ENCODE measurements around the gene EPHA1. TPM values are rescaled to one million over a fixed set of nuclear protein-coding genes. Genes with fewer than 3 reads are reported as not detected.
A peak's percentile ranks its signal among the peaks of the same experiment; 100 is the strongest.
"Not testable (repeated sequence)": the region's sequence is repeated elsewhere in the genome, so short reads cannot be mapped to it uniquely, and the experiment has no call there.

EPHA1 gene
- total RNA-seq, 2 experiments from 2014 or later: 1.1 to 1.2 TPM

DNA sequence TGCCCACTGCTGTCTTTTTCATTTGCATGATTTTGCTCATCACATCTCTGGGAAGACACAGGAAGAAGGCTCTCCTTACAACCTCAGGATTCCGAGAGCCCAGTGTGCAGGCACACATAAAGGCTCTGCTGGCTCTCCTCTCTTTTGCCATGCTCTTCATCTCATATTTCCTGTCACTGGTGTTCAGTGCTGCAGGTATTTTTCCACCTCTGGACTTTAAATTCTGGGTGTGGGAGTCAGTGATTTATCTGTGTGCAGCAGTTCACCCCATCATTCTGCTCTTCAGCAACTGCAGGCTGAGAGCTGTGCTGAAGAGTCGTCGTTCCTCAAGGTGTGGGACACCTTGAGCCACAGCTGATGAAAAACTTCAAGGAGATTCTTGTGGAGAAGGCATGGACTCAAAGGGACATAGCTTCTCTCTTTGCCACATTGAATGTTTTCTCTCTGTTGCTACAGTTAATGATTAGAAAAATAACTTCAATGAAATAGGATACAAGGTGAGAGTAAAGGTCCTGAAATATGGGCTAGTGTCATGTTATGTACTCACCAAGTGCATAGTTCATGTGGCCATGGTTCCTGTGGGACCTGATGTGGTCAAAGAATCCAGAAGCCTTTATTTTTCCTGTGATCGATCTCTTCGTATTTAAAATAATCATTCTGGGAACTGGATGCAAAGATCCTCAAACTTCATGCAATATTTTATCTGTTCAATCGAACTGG lies 35.6 kb upstream of the EPHA1 start:
- Mint-ChIP-seq H3K4me1 (no peaks in the 10 kb centered on the region), H3K9me3 (no peaks in the 10 kb centered on the region), H3K36me3 (ENCODE audit: low read depth) (no peaks in the 10 kb centered on the region), H3K4me3 (no peak overlapping the region), H3K27me3 (no peaks in the 10 kb centered on the region), H3K27ac (no peak overlapping the region)
- ChIA-PET POLR2A (no interaction called here), CTCF (interaction anchor here (0.7 kb wide), 1 partner anchor 23 kb away, joined by 3 read pairs; no protein-coding TSS in a partner anchor)
- no peak for DNase-seq

DNA sequence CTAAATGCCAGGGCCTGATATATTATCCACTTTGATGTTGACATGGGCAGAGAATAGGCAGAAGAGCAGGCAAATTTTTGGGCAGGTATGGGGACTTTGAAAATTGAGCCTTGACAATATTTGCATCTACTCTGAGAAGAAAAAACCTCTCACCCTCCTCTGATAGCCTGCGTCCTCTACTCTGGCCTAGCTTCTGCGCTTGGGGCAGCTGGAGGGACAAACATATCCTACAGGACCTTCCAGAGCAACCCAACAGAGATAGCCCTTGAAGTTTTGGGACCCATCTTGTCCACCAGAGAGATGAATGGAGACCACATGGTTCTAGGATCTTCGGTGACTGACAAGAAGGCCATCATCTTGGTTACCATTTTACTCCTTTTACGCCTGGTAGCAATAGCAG lies 34.5 kb upstream of the EPHA1 start, which contains the start of gene TAS2R60:
TAS2R60 (plus strand) TSS at position 301 of the 400 bp plus-strand sequence; CDS start at position 301, 0 bp downstream.
- Mint-ChIP-seq H3K27ac (no peak within 1 kb of the TSS), H3K4me3 (no peak within 1 kb of the TSS), H3K27me3 (no peaks in the 10 kb centered on the region)

DNA sequence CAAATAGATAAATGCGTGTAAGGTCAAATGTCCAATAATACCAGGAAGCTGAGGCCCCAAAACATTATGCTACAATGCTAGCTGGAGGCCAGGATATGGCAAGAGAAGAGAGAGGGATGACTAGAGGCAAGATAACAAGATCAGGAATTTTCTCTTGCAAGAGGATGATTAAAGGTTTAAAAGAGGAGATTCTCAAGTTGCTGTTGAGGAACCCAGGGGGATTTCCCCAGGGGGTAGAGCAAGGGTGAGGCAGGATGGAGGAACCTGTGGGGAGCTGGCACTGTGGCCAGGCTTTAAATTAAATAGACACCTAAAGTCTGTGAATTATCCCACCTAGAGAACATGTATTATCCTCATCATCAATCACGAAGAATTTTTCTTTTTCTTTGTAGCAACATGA lies 31.2 kb upstream of the EPHA1 start:
- Mint-ChIP-seq H3K4me1 (peaks cover 13% of the 10 kb centered on the region), H3K4me3 (no peak overlapping the region), H3K36me3 (ENCODE audit: low read depth) (no peaks in the 10 kb centered on the region), H3K27ac (no peak overlapping the region), H3K9me3 (no peaks in the 10 kb centered on the region), H3K27me3 (no peaks in the 10 kb centered on the region)
- no peak for DNase-seq
- ChIA-PET POLR2A (no interaction called here), CTCF (interaction anchor here (0.6 kb wide), 1 partner anchor 60 kb away, joined by 4 read pairs; no protein-coding TSS in a partner anchor)

More for the DNA sequence above, 34.5 kb upstream of the EPHA1 start, which contains the start of gene TAS2R60:
- Mint-ChIP-seq H3K4me1 (peaks cover 2% of the 10 kb centered on the region), H3K36me3 (ENCODE audit: low read depth) (no peaks in the 10 kb centered on the region), H3K9me3 (no peaks in the 10 kb centered on the region)
- CTCF ChIA-PET: interaction anchor here (0.7 kb wide), 1 partner anchor 24 kb away, joined by 3 read pairs; no protein-coding TSS in a partner anchor
- POLR2A ChIA-PET: no interaction called here
- DNase-seq: no peak

DNA sequence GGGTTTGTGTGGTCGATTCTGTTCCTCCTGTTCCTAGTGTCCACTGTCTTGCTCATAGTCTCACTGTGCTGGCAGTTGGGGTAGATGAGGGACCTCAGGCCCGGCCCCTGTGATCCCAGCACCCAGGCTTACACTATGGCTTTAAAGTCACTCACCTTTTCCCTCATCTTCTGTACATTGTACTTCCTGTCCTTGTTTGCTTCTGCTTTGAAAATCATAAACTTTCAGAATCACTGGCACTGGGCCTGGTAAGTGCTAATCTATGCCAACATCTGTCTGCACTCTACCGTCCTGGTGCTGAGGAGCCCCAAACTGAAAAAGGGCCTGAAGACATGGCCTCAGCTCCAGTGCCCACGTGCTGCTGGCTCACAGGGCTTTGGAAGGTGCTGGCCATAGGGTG lies 28.9 kb upstream of the EPHA1 start:
- no peak for DNase-seq
- no peak overlapping the region for H3K4me3 Mint-ChIP-seq
- CTCF ChIA-PET: no interaction called here
- no peaks in the 10 kb centered on the region for H3K27me3 Mint-ChIP-seq
- no peaks in the 10 kb centered on the region for H3K36me3 Mint-ChIP-seq (ENCODE audit: low read depth)
- peaks cover 13% of the 10 kb centered on the region for H3K4me1 Mint-ChIP-seq
- POLR2A ChIA-PET: no interaction called here
- H3K27ac Mint-ChIP-seq: peak overlapping the region; percentile 18
- H3K9me3 Mint-ChIP-seq: no peaks in the 10 kb centered on the region

DNA sequence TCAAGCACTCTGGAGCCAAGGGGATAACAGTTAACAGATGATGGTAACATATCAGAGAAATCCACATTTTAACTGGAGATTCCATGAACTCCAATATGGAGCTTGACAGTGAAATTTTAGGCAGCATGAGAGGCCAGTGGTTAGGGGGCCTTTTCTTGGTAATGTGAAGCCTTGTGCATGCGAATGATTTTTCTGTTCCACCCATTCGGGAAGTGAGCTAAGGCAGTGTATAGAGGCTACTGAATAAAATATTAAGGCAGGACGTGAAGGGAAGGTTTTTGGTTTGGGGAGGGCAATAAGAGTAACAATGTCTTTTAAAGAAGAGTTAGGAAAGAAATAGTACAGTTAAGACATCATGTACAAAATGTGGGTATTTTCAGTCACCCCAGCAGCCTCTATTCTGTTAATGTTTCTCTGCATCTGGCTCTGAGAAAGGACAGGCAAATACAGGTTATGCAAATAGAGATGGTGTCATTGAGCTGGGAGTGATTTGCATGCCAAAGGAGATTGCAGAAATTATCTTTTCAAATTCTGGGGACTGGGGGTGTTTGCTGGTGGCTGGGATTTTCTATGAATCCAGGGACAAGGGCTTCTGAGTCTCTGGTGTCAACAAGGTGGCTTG lies 27.8 kb upstream of the EPHA1 start:
- Mint-ChIP-seq H3K9me3 (no peaks in the 10 kb centered on the region), H3K4me1 (peaks cover 13% of the 10 kb centered on the region), H3K27ac (no peak overlapping the region), H3K36me3 (ENCODE audit: low read depth) (no peaks in the 10 kb centered on the region), H3K4me3 (no peak overlapping the region), H3K27me3 (peaks cover 3% of the 10 kb centered on the region)
- CTCF ChIA-PET: no interaction called here
- POLR2A ChIA-PET: no interaction called here
- no peak for DNase-seq

DNA sequence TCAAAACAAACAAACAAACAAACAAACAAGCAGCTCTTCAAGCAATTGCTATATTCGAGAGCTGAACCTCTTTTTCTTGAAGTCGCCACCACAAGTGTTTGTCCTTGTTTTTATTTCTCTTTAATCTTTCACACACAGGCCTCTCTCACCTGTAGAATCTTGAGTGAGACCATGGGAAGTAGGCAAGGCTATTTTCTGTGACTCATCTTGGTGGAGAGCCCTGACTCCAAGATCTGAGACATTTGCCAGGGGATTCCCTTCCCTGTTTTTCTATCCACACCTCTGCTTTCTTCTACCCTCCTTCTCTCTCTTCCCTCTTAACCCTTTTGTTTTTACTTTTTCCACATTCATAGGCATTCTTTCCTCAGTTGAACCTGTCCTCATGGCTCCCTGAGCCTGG lies 26.6 kb upstream of the EPHA1 start:
- Mint-ChIP-seq H3K27me3 (peaks cover 3% of the 10 kb centered on the region), H3K27ac (no peak overlapping the region), H3K4me3 (no peak overlapping the region), H3K36me3 (ENCODE audit: low read depth) (no peaks in the 10 kb centered on the region), H3K9me3 (no peaks in the 10 kb centered on the region), H3K4me1 (peaks cover 13% of the 10 kb centered on the region)
- no peak for DNase-seq
- CTCF ChIA-PET: no interaction called here
- POLR2A ChIA-PET: no interaction called here

DNA sequence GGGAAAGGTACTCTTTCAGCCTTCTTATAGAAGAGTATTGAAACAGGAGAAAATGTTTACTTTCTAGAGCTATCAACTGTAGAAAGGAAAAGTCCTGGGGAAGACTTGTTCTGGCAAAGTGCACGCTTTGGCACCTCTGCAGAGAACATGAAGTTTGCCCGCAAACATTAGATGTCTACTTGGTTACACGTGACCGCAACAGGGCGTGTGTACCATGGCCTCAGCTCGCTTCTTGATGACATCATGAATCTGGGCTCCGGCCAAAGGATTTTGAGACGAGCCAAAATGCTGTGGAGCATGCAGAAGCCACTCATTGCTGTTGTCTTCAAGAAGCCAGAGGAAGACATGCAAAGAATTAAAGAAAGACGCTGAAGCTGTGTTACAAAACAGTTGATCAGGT lies 26.0 kb upstream of the EPHA1 start:
- H3K27ac Mint-ChIP-seq: no peak overlapping the region
- H3K4me3 Mint-ChIP-seq: no peak overlapping the region
- peaks cover 13% of the 10 kb centered on the region for H3K4me1 Mint-ChIP-seq
- no peak for DNase-seq
- peaks cover 3% of the 10 kb centered on the region for H3K27me3 Mint-ChIP-seq
- CTCF ChIA-PET: no interaction called here
- no peaks in the 10 kb centered on the region for H3K9me3 Mint-ChIP-seq
- POLR2A ChIA-PET: no interaction called here
- H3K36me3 Mint-ChIP-seq (ENCODE audit: low read depth): no peaks in the 10 kb centered on the region

DNA sequence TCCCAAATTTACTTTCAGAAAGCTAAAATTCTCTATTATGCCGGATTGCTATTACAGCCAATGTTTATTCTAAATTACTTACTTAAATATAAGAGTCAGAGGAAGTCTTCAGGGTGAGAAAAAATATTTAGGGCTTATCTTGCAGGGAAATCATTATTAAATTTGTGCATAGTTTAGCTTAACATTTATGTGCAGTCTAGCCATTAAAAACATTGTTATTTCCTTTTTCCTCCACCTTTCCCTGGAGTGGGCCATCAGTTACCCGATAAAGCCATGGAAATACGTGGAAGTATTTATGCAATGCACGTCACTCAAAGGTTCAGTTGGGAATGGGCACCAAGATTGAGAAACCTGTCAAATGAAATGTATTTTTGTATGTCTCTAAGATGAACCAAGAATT lies 25.1 kb upstream of the EPHA1 start:
- no peak overlapping the region for H3K27ac Mint-ChIP-seq
- H3K4me3 Mint-ChIP-seq: no peak overlapping the region
- H3K36me3 Mint-ChIP-seq (ENCODE audit: low read depth): no peaks in the 10 kb centered on the region
- ChIA-PET CTCF (interaction anchor here (1.1 kb wide), 1 partner anchor 17 kb away, joined by 6 read pairs; no protein-coding TSS in a partner anchor), POLR2A (no interaction called here)
- H3K27me3 Mint-ChIP-seq: peaks cover 3% of the 10 kb centered on the region
- no peak for DNase-seq
- H3K9me3 Mint-ChIP-seq: no peaks in the 10 kb centered on the region
- H3K4me1 Mint-ChIP-seq: peaks cover 13% of the 10 kb centered on the region

DNA sequence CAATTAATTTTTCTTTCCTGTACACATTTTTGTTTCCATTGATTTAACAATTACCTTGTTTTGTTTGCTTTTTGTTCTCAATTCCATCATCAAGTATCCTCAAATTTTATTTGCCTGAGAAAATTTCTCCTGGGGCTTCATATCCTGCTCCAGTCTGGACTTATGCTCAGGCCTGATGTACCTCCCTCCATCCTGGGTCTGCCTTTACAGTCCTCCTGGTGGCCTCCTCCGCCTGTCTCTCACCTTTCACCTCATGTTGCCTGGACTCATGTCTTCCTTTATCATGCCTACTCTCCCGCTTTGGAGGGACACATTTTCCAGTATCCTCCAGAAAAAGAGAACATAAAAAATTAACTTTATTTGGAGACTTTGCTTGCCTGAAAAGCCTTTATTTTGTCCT lies 22.5 kb upstream of the EPHA1 start:
- Mint-ChIP-seq H3K27me3 (peaks cover 3% of the 10 kb centered on the region), H3K27ac (no peak overlapping the region), H3K36me3 (ENCODE audit: low read depth) (no peaks in the 10 kb centered on the region), H3K4me3 (no peak overlapping the region), H3K9me3 (no peaks in the 10 kb centered on the region), H3K4me1 (peaks cover 7% of the 10 kb centered on the region)
- ChIA-PET CTCF (interaction anchor here (2.1 kb wide), 1 partner anchor 191 kb away, joined by 4 read pairs; no protein-coding TSS in a partner anchor), POLR2A (no interaction called here)
- DNase-seq: no peak

DNA sequence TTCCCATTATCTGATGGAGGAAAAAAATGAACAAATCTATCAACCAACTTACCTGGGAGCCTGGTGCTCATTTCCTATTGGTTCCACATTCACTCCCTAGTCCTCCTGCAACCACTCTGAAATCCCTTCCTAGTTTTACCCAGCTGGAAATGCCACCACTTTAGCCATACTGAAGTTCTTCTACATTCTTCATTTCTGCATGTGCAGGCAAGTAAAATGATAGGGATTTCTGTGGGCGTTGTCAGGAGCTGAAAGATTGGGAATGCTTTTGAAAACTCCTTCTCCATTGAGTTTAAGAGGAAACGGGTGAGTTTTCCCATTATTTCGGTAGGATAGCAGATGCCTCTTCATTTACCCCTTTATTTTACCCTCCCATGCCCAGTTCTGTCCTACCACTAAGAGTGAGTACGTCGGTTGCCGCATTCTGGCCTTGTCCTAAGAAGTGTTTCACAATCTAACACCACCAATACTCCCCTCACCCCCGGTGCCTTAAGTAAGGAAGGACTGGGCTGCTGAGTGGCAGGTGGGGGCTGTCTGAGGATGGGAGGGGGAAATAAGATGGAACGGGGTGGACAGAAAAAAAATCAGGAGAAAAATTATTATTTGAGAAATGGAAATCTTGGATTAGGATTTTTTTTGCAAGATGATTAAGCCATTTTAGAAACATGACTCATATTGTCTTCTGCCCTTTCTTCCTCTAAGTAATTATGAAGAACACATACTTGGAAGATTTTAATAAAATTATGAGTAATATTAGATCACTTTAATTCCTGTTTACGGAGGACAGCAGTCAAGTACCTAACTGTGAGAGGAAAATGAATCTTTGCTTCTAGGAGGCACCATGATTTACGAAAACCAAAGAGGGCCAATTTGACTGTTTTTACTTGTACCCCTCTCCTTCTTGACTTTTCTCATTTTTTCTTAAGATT lies 21.4 kb upstream of the EPHA1 start:
- ChIA-PET CTCF (no interaction called here), POLR2A (no interaction called here)
- Mint-ChIP-seq H3K27me3 (peaks cover 3% of the 10 kb centered on the region), H3K36me3 (ENCODE audit: low read depth) (no peaks in the 10 kb centered on the region), H3K4me1 (peaks cover 7% of the 10 kb centered on the region), H3K27ac (no peak overlapping the region), H3K9me3 (no peaks in the 10 kb centered on the region), H3K4me3 (no peak overlapping the region)
- no peak for DNase-seq

DNA sequence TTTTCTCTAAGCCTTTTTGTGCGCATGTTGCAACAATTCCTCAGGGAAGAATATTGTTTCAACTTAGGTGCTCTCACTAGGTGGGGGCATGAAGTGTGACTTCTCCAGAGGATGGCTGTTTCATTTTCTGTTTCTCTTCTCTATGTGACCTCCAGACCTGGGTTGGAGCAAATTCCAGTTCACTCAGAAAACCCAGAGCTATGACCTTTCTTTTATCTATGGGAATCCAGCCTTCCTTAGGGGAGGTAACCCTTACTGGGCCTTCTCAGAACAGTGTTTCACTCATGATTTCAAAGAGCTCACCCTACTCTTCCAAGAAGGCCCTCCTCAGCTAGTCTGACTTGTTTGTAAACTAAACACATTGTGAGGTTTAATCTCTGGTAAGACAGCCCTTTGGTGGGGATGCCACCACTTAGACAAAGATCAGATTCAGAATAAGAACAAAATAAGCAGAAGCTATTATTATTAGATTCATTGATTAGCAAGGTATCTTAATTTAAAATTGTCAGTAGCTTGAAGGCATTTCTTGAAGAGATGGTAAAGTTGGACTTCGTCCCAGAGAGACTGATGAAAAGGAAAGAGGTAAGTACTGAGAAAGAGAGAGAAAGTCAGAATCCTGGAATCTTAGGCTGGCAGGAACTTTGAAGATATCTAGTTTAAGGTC lies 18.0 kb upstream of the EPHA1 start:
- DNase-seq: no peak
- Mint-ChIP-seq H3K4me1 (peaks cover 7% of the 10 kb centered on the region), H3K4me3 (no peak overlapping the region), H3K9me3 (no peaks in the 10 kb centered on the region), H3K36me3 (ENCODE audit: low read depth) (no peaks in the 10 kb centered on the region), H3K27me3 (no peaks in the 10 kb centered on the region), H3K27ac (no peak overlapping the region)
- ChIA-PET CTCF (interaction anchor here (1.0 to 1.1 kb wide), 2 partner anchors 9 to 11 kb away, joined by 3 to 5 read pairs; no protein-coding TSS in a partner anchor), POLR2A (no interaction called here)

DNA sequence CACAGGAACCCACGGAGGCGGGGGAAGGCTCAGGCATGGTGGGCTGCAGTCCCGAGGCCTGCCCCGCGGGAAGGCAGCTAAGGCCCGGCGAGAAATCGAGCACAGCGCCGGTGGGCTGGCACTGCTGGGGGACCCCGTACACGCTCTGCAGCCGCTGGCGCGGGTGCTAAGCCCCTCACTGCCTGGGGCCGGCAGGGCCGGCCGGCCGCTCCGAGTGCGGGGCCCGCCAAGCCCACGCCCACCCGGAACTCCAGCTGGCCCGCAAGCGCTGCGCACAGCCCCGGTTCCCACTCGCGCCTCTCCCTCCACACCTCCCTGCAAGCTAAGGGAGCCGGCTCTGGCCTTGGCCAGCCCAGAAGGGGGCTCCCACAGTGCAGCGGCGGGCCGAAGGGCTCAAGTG lies 15.8 kb upstream of the EPHA1 start:
- H3K4me3 Mint-ChIP-seq; H3K4me1 Mint-ChIP-seq; H3K27me3 Mint-ChIP-seq; DNase-seq; H3K9me3 Mint-ChIP-seq; POLR2A ChIA-PET; H3K36me3 Mint-ChIP-seq (ENCODE audit: low read depth); H3K27ac Mint-ChIP-seq; CTCF ChIA-PET: not testable (repeated sequence)

DNA sequence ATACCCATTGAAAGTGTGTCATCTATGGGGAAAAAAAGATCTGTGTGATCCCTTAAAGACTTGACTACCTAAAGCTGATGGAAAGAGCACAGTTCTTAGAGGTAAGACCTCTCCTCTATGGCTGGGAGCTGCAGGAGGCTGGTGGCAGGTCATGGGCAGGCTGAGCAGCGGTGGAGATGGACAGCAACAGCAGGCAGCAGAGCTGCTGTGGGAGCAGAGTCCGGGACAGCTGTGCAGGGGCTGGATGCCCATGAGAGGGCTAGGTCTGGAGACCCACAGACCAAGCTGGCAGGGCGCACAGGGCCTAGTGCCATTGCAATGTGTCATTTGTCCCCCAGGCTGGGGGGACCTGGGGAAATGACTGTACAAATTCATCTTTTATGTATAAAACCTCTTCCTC lies 13.4 kb upstream of the EPHA1 start:
- Mint-ChIP-seq H3K36me3 (ENCODE audit: low read depth) (no peaks in the 10 kb centered on the region), H3K4me3 (no peak overlapping the region), H3K9me3 (no peaks in the 10 kb centered on the region), H3K27me3 (peaks cover 3% of the 10 kb centered on the region), H3K27ac (no peak overlapping the region), H3K4me1 (peaks cover 7% of the 10 kb centered on the region)
- no peak for DNase-seq
- ChIA-PET POLR2A (no interaction called here), CTCF (interaction anchor here (1.6 to 1.7 kb wide), 2 partner anchors 19 to 182 kb away, joined by 3 to 12 read pairs; no protein-coding TSS in a partner anchor)
